HG03108 (cell line): ENCODE measurements around the gene RNF150.

Experiments
- ATAC-seq: cut with Tn5 transposase; IDR thresholded peaks from one replicate; pipeline ENCODE4 v1.9.1; 2021; ENCODE audit warnings: moderate library complexity; ENCODE audit not compliant: unreplicated experiment

RNF150 gene

DNA sequence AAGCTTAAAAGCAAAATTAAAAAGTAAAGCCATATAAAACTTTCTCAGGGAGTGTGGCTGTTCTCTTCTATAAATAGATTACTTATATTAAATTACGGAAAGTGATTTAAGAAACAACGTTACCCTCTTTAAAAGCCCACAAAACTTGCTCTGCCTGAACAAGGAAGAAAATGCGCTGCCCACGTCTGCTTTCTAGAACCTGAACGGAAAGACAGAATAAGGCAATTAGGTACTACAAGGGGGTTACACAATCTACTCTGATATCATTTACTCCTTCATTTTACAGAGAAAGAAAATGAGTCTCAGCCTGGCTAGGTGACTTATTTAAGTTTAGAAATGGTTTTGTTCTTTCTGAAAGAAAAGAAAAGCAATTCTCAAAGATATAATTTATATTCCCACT lies 147.2 kb downstream of the RNF150 start:
- no peak for ATAC-seq

DNA sequence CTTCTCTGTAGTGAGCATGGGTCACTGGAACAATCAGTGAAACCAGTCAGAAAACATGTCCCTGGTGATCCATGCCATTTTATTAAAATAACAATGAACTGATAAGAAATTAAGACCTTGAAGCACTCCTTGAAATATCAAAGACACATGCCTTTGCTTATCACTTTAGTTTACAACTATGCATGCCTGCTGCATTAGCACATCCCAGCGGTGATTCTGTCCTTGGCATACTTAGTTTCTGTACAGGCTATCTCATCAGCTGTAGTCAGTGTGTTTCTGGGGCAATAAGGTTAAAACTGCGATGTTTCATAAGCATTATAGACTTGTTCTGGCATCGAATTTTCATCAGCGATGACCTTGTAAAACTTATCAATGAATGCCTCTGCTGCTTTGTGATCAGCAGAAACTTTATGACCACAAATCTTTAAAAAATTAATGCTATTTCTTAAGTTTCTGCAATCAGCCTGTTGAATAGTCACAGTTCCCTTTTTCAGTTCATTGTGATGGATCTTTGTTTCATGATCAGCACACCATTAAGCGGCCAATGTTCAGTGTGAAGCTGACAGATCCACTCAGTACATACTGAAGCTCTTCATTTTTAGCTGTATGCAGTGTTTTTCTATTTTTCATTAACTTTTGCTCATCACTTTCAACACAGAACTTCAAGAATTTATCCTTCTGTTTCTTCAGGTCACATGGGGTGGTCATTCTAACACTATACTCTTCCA lies 150.5 kb downstream of the RNF150 start:
- no peak for ATAC-seq

DNA sequence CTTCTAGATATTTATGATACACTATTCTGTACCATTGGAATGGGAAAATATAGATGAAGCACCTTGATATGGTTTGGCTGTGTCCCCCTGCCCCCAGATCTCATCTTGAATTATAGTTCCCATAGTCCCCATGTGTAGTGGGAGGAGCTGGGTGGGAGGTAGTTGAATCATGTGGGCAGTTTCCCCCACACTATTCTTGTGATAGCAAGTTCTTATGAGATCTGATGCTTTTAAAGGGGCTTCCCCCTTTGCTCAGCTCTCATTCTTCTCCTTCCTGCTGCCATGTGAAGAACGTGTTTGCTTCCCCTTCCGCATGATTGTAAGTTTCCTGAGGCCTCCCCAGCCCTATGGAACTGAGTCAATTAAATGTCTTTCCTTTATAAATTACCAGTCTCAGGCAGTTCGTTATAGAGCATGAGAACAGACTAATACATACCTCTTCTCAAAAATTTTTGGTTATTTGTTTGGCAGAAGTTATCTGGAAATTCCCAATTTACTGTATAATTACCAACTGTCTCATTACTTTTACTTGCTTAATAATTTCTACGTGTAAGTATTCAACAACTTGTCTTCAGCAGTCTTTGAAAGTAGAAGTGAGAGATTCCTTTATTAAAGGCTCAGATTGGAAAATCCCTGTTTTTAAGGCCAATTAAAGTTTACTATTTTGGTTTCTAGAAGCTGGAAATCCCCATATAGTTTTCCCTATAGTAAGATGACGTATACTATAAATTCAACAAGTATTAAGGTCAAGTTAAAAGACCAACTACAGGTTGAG lies 152.7 kb downstream of the RNF150 start:
- ATAC-seq: no peak

DNA sequence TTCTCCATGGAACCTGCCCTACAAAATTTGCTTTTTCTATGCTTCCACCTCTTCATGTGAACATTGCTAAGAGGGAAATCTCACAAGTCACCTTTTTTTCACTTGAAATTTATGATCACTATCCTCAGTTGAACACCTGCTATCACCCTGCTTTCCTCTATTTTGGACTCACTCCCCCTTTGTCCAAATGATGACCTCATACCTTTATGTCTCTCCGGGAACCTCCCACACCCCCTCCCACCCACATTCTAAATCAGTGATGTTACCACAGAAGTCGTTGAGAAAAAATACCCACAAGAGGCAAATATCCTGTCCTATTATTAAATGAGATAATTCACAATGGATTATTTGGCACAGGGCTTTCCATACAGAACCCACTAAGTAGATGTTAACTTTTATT lies 156.5 kb downstream of the RNF150 start:
- ATAC-seq: no peak

DNA sequence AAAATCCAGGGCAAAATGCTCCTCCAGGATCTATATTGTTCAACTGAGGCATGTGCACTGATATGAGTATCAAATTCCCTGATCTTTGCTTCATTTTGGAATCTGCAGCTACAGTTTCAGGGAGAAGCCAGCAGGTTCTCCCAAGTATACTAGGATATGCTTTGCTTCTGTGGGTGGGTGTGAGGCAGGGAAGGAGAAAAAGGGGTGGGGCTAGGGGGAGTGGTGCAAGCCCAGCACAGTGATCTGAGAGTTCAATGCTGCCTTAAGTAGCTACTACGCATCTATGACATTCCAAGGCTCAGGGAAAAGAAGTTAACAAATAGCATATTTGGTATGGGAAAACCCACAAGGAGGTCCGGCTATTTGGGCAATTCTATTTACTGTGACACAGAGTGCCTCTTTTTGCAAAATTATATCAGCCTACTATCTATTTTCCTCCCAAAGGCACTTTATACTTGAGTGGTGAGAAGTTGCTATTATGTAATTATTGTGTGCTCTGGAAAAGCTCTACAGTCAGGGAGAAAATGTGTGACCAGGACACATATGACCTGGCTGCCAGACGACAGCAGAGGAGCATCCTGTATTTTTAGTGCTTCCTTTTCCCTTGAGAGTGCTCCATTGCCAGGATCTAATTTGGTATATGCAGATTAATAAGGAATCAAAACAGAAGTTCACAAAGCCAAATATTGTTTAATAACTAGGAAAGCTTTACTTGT lies 162.0 kb downstream of the RNF150 start:
- ATAC-seq: no peak

DNA sequence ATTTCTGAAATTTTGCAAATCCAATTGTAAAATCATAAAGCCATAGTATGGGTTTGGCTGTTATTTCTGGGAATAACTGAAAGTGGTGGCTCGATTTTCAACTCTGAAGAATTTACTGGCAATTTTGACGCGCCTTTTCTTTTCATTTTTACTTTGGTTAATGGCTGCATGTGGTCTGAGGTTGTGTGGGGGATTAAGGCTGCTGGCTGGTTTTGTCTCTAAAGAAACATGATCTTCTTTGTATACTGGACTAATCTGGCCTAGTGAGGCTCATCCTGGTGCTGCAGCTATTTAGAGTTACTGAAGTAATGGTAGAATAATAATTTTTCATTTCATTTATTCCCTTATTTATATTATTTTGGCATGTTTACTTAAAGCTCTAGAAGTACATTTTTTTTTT lies 164.0 kb downstream of the RNF150 start:
- no peak for ATAC-seq

DNA sequence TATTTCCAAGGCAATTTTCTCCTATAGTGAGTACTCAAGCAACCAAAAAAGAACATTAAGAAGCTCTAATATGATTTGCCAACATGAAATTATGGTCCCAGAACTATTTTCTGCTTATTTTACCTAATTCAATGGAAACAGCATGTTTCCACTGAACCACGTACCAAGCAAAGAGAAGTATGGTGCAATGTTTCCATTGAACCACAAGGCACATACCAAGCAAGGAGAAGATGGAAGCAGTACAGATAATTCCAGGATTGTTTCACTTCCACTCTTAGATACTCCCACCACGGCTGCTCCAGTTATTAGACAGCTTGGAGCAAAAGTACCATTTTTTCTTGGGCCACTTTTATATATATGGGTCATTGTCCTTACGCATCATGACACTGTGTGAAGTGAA lies 164.9 kb downstream of the RNF150 start:
- no peak for ATAC-seq

DNA sequence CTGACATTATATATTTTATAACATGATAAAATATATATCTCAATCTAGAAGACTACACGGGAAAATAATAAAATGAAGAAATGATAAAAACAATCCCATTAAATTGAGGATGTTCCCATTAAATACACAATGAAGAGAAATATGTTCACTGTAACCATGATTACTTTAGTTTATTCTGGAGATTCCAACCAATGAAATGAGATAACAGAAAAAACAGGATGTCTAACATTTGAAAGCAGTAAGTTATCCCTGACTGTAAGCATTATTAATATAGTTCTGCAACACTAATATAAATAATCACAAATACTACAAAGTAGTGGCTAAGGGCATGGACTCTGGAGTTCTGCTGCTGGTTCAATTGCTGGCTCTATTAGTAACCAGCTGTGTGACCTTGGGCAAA lies 169.4 kb downstream of the RNF150 start:
- no peak for ATAC-seq

DNA sequence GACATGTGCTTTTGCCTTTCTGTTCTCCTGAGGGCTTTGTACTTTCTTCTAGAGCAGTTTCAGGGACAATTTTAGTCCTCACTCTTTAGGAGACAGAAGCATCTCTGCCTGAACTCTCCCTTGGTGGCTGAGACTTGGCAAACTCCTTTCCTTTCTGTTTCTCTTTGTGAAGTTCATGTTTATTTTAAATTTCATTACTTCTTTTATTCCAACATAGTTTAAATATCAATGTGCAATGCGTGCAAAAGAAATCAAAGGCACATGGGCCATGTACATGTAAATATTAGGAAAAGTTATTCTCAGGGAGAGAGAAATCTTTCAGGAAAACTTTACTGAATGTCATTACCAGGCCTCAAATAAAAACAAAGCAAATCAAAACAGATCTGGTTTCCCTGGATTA lies 177.6 kb downstream of the RNF150 start:
- ATAC-seq: no peak

DNA sequence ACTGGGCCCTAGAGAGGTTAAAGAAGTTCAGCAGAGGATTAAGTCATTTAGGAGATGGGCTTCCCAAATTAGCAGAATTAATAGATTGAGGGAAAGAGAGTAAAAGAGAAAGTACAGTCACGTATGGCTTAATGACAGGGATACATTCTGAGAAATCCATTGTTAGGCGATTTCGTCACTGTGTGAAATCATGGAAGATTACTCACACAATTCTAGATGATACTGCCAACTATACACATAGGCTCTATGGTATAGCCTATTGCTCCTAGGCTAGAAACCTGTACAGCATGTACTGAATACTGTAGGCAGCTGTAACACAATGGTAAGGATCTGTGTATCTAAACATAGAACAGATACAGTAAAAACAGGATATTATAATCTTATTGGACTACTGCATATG lies 180.6 kb downstream of the RNF150 start:
- no peak for ATAC-seq

DNA sequence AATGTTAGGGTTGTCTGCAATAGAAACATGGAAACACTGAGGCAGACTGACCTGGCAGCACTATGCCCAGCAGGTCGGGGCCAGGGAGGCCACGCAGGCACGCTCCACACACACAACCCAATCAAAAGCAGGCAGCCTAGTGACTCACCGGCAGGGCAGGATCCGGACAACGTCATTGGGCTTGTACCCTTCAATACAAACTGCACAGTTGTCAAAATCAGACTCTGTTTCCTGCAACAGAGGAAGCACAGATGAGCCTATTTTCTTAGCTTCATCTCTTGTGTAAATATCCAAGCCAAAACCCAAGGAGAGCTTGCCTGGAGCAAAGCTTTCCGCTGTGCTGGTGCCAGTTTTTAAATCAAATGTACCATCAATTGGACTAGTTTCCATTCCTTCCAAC lies 185.8 kb downstream of the RNF150 start:
- no peak for ATAC-seq

DNA sequence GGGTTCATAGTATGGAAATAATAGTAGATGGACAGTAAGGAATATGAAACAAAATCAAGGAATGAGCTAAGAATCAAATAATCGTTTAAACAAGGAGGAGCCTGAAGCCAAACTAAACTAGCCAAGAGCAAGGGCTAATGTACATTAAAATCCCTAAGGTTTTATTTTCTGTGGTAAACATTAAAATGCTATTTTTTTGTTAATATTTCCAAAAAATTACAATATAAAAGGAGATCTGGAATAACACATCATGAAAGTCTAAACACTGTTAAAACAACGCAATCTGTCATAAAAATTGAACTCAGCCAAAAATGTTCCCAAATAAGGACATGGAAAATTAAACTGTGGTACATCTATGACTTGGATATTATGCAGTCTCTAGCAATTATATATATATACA lies 188.2 kb downstream of the RNF150 start:
- no peak for ATAC-seq

DNA sequence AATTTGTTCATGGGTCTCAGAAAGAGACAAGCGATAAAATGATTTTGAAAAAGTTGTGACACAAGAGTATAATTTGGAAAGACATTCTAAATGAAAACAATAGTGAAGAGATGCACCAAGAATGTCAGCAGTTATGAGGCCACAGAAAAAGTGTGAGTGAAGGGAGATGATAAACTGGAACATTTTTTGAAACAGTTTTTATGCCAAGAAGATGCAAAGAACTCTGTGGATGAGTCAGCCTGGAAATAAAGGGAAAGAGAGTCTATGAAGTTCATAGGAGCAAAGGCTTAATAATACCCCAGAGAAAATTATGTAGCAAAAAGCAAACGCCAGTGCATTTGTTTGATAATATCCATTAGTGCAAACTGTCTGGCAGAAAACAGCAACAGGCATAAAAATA lies 188.7 kb downstream of the RNF150 start:
- ATAC-seq: no peak

DNA sequence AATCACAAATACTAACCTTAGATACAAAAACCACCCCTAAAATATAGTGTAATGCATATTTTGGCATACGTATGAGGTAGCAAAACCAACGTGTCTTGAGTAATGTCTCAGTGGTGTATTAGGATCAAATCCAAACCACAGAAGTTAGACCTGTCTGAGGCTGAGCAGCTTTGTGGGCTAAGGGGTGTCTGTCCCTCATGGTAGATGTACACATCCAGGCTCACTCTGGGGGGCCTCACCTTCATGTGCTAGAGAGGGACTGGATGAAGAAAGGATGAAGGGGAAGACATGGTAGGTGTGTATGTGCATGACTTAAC lies 189.1 kb downstream of the RNF150 start:
- no peak for ATAC-seq

DNA sequence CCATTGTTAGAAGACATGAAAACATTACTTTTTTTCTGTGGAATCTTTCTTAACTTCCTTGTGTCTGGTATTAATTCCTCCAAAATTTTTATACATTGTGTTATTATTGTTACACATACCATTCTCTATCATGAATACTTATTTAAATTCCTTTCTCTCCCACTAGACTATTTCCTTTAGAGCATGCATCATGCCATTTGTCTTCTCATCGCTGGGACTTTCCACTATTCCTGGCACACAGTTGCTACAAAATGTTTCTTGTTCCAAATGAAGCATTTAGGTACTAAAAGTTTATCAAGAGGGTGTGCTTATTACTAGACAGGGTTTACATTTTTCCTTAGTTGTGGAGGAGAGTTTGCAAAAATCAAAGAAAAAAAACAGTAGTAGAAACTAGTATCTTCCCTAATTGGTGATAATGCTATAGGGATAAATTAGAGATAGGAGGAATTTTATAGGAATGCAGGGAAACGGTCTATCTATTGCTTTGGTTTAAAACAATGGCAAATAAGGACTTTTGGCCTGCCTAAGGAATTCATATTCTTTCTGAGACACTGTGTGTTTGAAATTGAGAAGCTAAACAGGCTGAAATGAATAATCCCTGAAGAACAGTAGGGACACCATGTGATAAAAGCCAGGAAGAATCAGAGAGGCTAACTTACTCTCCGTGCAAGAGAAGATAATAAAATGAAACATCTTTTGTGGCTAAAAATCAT lies 189.6 kb downstream of the RNF150 start:
- ATAC-seq: no peak

DNA sequence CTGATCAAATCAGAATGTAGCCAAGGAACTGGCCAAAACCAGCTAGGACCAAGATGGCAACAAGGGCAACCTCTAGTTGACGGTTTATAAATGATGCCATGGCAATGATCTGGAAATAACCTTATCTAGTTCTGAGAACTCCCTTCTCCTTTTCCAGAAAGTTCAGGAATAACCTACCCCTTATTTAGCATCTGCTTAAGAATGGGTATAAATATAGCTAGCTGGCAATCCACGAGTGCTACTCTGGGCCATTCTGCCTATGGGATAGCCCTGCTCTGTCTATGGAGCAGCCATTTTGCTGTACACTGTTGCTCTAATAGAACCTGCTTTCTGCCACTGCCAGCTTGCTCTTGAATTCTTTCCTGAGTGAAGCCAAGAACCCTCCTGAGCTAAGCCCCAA lies 192.7 kb downstream of the RNF150 start:
- no peak for ATAC-seq

DNA sequence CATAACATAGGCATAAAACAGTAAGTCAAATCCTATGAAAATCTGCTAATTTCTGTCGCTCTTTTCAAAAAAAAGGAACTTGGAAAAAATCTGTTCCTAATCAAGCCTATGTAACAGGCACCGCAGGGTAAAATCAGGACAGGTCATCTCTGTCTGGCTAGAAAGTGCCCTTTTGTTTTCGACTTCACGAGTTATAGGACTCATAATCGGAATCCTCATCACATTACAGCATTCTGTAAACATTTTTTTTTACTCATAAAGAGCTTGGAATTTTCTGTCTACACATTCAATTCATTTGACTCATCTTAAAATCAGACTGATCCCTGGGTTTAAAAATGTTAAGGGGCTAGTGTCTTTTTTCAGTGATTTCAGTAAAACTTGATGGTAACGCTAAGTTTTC lies 195.4 kb downstream of the RNF150 start:
- no peak for ATAC-seq

DNA sequence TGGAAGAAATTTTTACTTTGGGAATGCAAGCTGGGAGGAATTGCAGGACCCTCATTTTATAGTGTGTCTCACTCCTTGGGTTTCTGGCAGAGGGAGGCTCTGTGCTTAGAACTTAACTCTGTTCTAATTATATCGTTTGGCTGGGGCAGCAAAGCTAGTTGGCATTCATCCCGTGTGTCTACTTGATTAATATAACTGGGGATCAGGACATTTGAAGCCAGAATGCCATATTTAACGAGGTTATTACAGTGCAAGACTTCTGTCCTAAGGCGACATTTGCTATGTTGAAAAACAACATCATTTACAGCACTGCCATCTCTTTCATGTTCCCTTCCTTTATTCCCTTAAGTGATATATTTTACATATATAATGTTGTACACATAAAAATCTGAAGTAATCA lies 198.0 kb downstream of the RNF150 start:
- no peak for ATAC-seq

DNA sequence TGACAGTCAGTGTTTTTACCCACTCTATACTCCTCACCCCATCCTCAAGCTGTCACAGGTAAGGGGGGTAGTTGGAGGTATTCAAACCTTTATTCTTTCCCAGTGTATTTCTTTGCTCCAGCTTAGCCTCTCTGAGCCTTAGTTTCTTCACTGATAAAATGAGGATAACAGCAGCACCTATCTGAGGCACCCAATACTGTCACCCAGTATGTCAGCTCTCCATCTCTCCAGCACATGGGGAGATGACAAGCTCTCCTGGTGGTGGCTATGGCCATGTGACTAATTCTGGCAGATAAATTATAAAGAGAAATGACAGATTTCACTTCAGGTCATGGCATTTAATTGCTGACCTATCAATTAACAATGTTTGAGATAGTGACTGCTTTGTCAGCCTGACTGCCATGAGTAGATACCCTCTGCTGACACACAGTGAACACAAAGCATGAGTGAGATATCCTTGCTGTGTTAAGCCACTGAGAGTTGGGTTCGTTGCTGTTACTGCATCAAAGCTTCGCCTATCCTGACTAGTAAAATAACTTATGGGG lies 200.7 kb downstream of the RNF150 start:
- no peak for ATAC-seq

DNA sequence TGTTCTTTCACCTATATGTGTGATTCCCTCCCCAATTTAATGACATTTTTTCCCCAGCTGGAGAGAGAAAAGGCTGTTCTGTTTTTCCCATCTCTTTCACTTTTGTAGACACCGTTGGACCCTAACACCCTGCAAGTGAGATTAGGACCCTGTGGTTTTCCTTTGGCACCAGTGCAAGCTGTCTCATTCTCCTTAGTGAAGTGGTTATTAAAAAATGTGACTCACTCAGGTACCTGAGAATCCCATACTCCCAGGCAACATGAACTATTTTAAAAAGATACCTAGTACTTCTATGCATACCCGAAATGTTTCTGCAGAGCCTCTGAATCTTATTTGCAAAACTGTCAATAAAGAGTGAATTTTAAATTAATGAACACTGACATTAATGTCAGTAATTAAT lies 201.4 kb downstream of the RNF150 start:
- ATAC-seq: no peak

DNA sequence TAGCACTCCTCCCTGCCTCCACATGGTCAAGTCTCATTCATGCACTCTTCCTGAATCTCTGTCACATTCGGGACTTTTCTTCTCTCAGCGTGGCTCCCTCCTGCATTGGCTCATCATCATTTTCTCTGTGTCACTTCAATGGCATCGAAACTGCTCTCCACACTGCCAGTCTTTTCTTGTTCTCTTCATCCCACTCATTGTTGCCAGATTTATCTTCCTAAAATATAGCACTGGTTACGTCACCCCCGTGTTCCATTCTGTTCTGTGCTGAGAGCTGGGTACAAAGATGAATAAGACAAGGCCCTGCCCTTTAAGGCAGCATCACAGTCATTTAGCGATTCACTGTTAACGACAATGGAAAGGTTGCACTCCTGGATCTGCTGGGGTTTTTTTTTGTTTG lies 202.7 kb downstream of the RNF150 start:
- no peak for ATAC-seq
